Gastroesophageal sphincter (tissue), 3 donors: ENCODE data around the gene MATN4.

Experiments used
- CTCF ChIP-seq, 4 experiments: fragments of 200-600 bp in 2 of 4; fragments of 450-650 bp in 2 of 4; sonication (generic) in 1 of 4; IDR thresholded peaks; one replicate each; pipeline ENCODE4 v1.5.1; 2017 to 2019; ENCODE audit warnings: antibody characterized with exemption in 4 of 4, mild to moderate bottlenecking in 2 of 4, moderate library complexity in 2 of 4
- POLR2A ChIP-seq, 2 donors: fragments of 450-650 bp; IDR thresholded peaks; one replicate each; pipeline ENCODE4 v1.6.1; 2017; ENCODE audit warnings: antibody characterized with exemption in 2 of 2, mild to moderate bottlenecking in 2 of 2, moderate library complexity in 1 of 2
- POLR2AphosphoS5 ChIP-seq: sonication (generic); formaldehyde crosslinking; IDR thresholded peaks from one replicate; pipeline ENCODE4 v1.6.1; 2017; ENCODE audit warnings: antibody characterized with exemption

GRCh38 chr20:45318948-45319347 lies 10.8 kb upstream of the MATN4 start:
- TF ChIP-seq CTCF (IDR thresholded peaks at IDR 0.05) (no peak), POLR2AphosphoS5 (no peak), POLR2A (IDR thresholded peaks at IDR 0.05) (no peak)
